Retinal pigment epithelial cell (primary cell): ENCODE data around the gene COPG1.

ENCODE experiments used
- DNase-seq: peaks from one replicate; pipeline ENCODE4 v3.0.0-alpha.2; 2010; ENCODE audit warnings: low read depth
- H3K4me3 ChIP-seq: 2 replicates; pipeline ENCODE4 v1.5.1; 2011; ENCODE audit warnings: mild to moderate bottlenecking, low read length, control low read depth, moderate library complexity
- CTCF ChIP-seq: conservative IDR thresholded peaks from 2 replicates; pipeline ENCODE4 v1.5.1; 2011; ENCODE audit warnings: low read depth, low read length, control low read depth, inconsistent platforms

The COPG1 gene

GRCh38 chr3:129266651-129267050, 17.2 kb downstream of the COPG1 start:
- no peak for TF ChIP-seq CTCF
- no peak for DNase-seq
- no peak overlapping the region for H3K4me3 ChIP-seq

- no peak for TF ChIP-seq CTCF
- H3K4me3 ChIP-seq, result no peak overlapping the region
- no peak for DNase-seq
These were observed 19.0 kb downstream of the COPG1 start for GRCh38 chr3:129268396-129268795.

GRCh38 chr3:129271674-129272073, 22.3 kb downstream of the COPG1 start:
- DNase-seq, result no peak

GRCh38 chr3:129276385-129276784, 27.0 kb downstream of the COPG1 start:
- no peak for DNase-seq
- TF ChIP-seq CTCF, result no peak
- H3K4me3 ChIP-seq, result no peak overlapping the region

More at GRCh38 chr3:129271674-129272073, 22.3 kb downstream of the COPG1 start:
- no peak for TF ChIP-seq CTCF
- no peak overlapping the region for H3K4me3 ChIP-seq

GRCh38 chr3:129277829-129278271, 28.4 kb downstream of the COPG1 start:
- H3K4me3 ChIP-seq, result no peak overlapping the region
- no peak for TF ChIP-seq CTCF
- DNase-seq, result no peak

GRCh38 chr3:129278439-129278965, 29.1 kb downstream of the COPG1 start, which contains the start of gene HMCES:
TSS of gene HMCES (plus strand) at chr3:129278870. CDS start at chr3:129279733, 863 bp downstream.
- DNase-seq, result no peak
- peak within 1 kb of the TSS; percentile 91 for H3K4me3 ChIP-seq
- TF ChIP-seq CTCF, result no peak
